ENCODE results near the gene DNAI4. TPM values are rescaled to one million over a fixed set of nuclear protein-coding genes. Genes with fewer than 3 reads are reported as not detected.

DNAI4 gene
- total RNA-seq, 1 donor from 2014 or later: 10.3 TPM

- TF ChIP-seq POLR2A (IDR thresholded peaks at IDR 0.05) (no peak), POLR2AphosphoS5 (IDR thresholded peaks at IDR 0.05; ENCODE audit: insufficient read depth in 1 of 2, low read depth in 1 of 2) (no peak)
- TF ChIP-seq, protein P1, sequence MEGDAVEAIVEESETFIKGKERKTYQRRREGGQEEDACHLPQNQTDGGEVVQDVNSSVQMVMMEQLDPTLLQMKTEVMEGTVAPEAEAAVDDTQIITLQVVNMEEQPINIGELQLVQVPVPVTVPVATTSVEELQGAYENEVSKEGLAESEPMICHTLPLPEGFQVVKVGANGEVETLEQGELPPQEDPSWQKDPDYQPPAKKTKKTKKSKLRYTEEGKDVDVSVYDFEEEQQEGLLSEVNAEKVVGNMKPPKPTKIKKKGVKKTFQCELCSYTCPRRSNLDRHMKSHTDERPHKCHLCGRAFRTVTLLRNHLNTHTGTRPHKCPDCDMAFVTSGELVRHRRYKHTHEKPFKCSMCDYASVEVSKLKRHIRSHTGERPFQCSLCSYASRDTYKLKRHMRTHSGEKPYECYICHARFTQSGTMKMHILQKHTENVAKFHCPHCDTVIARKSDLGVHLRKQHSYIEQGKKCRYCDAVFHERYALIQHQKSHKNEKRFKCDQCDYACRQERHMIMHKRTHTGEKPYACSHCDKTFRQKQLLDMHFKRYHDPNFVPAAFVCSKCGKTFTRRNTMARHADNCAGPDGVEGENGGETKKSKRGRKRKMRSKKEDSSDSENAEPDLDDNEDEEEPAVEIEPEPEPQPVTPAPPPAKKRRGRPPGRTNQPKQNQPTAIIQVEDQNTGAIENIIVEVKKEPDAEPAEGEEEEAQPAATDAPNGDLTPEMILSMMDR (IDR thresholded peaks at IDR 0.05): no peak
- H3K27me3 ChIP-seq: no peaks in the 10 kb centered on the region
- H3K4me1 ChIP-seq: peaks cover 52% of the 10 kb centered on the region
- H3K9me3 ChIP-seq: no peaks in the 10 kb centered on the region
- intact Hi-C loops (cut with DNase I): no loop called here
- no peaks in the 10 kb centered on the region for H3K36me3 ChIP-seq
- no peak for DNase-seq (ENCODE audit: extremely low spot score in 2 of 2)
- peak overlapping the region; percentile 40 for H3K27ac ChIP-seq
- peak overlapping the region in 1 of 2 donors; percentile 23 for H3K4me3 ChIP-seq
These were observed 9.4 kb upstream of the DNAI4 start for GRCh38 chr1:66933887-66934700.

DNA sequence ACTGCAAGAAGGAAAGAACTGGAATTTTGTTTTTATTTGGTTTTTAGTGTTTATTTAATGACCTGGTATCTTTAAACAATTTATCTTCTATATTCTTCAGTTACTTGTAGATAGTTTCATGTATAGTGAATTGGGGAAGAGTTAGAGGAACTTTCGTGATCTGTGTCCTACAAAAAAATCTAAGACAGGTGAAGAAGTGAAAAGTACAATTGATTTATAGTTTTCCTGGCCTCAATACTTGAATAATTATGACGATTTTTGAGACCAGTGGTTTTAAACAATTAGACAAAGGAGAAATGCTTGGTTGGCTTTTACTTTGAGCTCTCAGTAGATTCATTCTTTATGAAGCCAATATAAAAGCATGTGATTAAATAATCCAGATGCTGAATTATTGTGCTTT is 7.6 kb upstream of the DNAI4 start:
- Histone ChIP-seq H3K27ac (peak overlapping the region; percentile 40), H3K4me1 (peaks cover 47% of the 10 kb centered on the region), H3K9me3 (no peaks in the 10 kb centered on the region), H3K36me3 (no peaks in the 10 kb centered on the region), H3K27me3 (no peaks in the 10 kb centered on the region), H3K4me3 (peak overlapping the region in 1 of 2 donors; percentile 12)
- no peak for TF ChIP-seq POLR2A (IDR thresholded peaks at IDR 0.05)
- no peak for TF ChIP-seq POLR2AphosphoS5 (IDR thresholded peaks at IDR 0.05; ENCODE audit: insufficient read depth in 1 of 2, low read depth in 1 of 2)
- TF ChIP-seq, protein P1 (IDR thresholded peaks at IDR 0.05): no peak
- intact Hi-C loops (cut with DNase I): no loop called here
- DNase-seq (ENCODE audit: extremely low spot score in 2 of 2): no peak

DNA sequence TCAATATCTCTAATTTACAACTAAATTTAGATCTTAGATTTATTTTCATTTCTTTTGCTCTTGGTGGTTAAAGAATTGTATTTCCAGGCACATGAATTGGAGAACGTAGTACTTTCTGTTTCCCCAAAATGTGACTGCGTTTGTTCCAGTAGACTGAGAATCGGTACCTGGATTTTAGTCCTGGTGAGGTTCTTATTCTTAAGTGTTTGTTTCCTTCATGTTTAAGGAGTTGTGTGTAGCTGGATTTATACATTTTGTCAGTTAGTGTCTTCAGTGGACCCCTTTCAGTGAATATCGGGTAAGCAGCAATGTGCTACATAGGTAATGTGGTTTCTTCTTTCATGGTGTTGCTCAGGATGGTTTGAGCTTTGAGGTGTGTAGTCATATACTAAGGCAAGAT is 6.9 kb upstream of the DNAI4 start:
- H3K9me3 ChIP-seq: no peaks in the 10 kb centered on the region
- peak overlapping the region; percentile 97 for H3K27ac ChIP-seq
- TF ChIP-seq, protein P1 (IDR thresholded peaks at IDR 0.05): no peak
- TF ChIP-seq POLR2AphosphoS5 (IDR thresholded peaks at IDR 0.05; ENCODE audit: insufficient read depth in 1 of 2, low read depth in 1 of 2) (no peak), POLR2A (IDR thresholded peaks at IDR 0.05) (no peak)
- DNase-seq (ENCODE audit: extremely low spot score in 2 of 2): no peak
- intact Hi-C loops (cut with DNase I): no loop called here
- H3K4me1 ChIP-seq: peaks cover 48% of the 10 kb centered on the region
- no peaks in the 10 kb centered on the region for H3K27me3 ChIP-seq
- H3K4me3 ChIP-seq: peak overlapping the region; percentile 91 to 94
- no peaks in the 10 kb centered on the region for H3K36me3 ChIP-seq

GRCh38 chr1:66930823-66931174 is 6.1 kb upstream of the DNAI4 start:
- Histone ChIP-seq H3K4me1 (peaks cover 56% of the 10 kb centered on the region), H3K27me3 (no peaks in the 10 kb centered on the region)
- intact Hi-C loops (cut with DNase I): no loop called here

More at GRCh38 chr1:66930823-66931174, 6.1 kb upstream of the DNAI4 start:
- Histone ChIP-seq H3K36me3 (no peaks in the 10 kb centered on the region), H3K4me3 (peak overlapping the region; percentile 91 to 94), H3K9me3 (no peaks in the 10 kb centered on the region), H3K27ac (peak overlapping the region; percentile 97)
- TF ChIP-seq, protein P1 (IDR thresholded peaks at IDR 0.05): no peak
- TF ChIP-seq POLR2AphosphoS5 (IDR thresholded peaks at IDR 0.05; ENCODE audit: insufficient read depth in 1 of 2, low read depth in 1 of 2): no peak
- no peak for TF ChIP-seq POLR2A (IDR thresholded peaks at IDR 0.05)
- DNase-seq (ENCODE audit: extremely low spot score in 2 of 2): no peak
